ENCODE data around the gene ST8SIA3.
"Not testable (repeated sequence)": the region's sequence is repeated elsewhere in the genome, so short reads cannot be mapped to it uniquely, and the experiment has no call there.

ST8SIA3 gene

GRCh38 chr18:57372444-57372843 lies 20.1 kb downstream of the ST8SIA3 start:
- DNase-seq, result no peak

DNA sequence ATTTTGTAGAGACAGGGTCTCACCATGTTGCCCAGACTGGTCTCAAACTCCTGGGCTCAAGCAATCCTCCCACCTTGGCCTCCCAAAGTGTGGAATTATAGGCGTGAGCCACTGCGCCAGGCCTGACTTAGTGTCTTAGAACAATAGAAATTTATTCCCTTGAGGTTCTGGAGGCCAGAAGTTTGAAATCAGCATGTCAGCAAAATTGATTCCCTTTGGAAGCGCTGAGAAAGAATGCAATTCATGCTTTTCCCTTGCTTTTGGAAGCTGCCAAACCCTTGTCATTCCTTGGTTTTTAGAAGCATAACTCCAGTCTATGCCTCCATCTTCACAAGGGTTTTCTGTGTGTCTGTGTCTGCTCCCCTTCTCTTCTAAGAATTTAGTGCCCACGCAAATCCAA lies 20.7 kb downstream of the ST8SIA3 start:
- DNase-seq, result no peak

- DNase-seq, result no peak
Measured at GRCh38 chr18:57376503-57376902, 24.1 kb downstream of the ST8SIA3 start.

- no peak for DNase-seq
Measured at GRCh38 chr18:57389271-57389670, 36.9 kb downstream of the ST8SIA3 start.

GRCh38 chr18:57390044-57390443 lies 37.7 kb downstream of the ST8SIA3 start:
- DNase-seq, result no peak

DNA sequence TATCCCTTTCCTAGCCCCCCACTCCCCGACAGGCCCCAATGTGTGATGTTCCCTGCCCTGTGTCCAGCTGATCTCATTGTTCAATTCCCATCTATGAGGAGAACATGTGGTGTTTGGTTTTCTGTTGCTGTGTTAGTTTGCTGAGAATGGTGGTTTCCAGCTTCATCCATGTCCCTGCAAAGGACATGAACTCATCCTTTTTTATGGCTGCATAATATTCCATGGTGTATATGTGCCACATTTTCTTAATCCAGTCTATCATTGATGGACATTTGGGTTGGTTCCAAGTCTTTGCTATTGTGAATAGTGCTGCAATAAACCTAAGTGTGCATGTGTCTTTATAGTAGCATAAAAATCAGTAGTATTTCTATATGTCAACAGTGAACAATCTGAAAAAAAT lies 42.4 kb downstream of the ST8SIA3 start:
- DNase-seq, result not testable (repeated sequence)

DNA sequence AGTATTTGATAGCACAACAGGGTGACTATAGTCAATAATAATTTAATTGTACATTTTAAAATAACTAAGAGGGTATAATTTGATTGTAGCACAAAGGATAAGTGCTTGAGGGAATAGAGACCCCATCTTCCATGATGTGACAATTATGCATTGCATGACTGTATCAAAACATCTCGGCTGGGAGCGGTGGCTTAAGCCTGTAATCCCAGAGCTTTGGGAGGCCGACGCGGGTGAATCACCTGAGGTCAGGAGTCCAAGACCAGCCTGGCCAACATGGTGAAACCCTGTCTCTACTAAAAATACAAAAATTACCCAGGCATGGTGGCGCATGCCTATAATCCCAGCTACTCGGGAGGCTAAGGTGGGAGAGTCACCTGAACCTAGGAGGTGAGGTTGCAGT lies 44.5 kb downstream of the ST8SIA3 start:
- DNase-seq, result not testable (repeated sequence)

DNA sequence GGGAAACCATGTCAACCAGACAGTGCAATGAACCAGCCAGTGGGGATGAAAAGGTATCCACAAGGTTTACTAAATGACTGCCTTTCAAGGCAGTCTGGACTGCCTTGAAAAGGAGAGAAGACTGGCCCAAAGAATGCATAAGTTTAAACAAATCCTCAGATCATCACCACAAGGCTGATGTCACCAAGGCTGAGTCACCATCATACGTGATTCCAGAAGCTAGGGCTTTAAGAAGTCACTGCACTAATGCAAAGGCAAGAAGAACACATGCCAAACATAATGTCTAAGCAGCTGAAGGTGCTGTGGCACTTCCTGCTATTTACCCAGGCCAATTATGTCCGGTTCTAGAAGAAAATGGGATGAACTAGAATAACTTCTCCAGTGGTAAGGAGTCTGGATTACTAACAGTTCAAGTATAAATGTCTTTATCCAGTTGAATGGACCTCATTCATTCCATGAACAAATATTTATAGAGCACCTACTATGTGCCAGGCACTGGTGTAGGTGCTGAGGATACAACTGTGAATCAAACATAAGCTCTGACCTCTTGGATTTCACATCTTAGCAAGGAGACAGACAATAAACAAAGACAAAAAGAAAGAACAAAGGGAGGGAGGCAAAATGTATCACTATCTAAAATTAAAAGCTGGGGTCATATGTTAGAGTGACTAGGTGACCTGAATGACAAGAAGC lies 45.2 kb downstream of the ST8SIA3 start:
- no peak for DNase-seq

GRCh38 chr18:57404345-57404744 lies 52.0 kb downstream of the ST8SIA3 start:
- DNase-seq, result no peak

DNA sequence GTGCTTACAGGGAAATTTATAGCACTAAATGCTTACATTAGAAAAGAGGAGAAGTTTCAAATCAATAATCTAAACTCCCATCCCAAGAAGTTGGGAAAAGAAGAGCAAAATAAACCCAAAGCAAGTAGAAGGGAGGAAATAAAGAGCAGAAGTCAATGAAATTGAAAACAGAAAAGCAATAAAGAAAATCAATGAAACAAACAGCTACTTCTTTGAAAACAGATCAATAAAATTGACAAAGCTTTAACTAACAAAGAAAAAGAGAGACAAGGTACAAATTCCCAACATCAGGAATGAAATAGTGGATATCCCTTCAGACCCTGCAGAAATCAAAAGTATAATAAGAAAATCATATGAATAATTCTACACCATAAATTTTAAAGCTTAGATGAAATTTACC lies 57.3 kb downstream of the ST8SIA3 start:
- no peak for DNase-seq

- DNase-seq, result no peak
Measured at GRCh38 chr18:57410749-57411148, 58.4 kb downstream of the ST8SIA3 start.

GRCh38 chr18:57416542-57416941 lies 64.2 kb downstream of the ST8SIA3 start:
- no peak for DNase-seq

All from NCI-H2081 (cell line).